H1 (cell line): ENCODE data around the gene LRP8. TPM values are rescaled to one million over a fixed set of nuclear protein-coding genes. Genes with fewer than 3 reads are reported as not detected.

Experiments
- BCL11A ChIP-seq, 2 experiments: IDR thresholded peaks; one replicate each; pipeline ENCODE4 v1.6.1; 2011; ENCODE audit warnings: low read depth in 2 of 2, low read length in 2 of 2, mild to moderate bottlenecking in 2 of 2
- CBX5 ChIP-seq: fragments of 300-800, 300-1000 bp; sonication (generic); IDR thresholded peaks from 2 replicates; pipeline ENCODE4 v1.7.1; 2016; ENCODE audit warnings: antibody characterized with exemption, low read length, low read depth
- CEBPB ChIP-seq: IDR thresholded peaks from 2 replicates; pipeline ENCODE4 v1.6.1; 2012; ENCODE audit warnings: low read depth, low read length
- EP300 ChIP-seq, 2 experiments: IDR thresholded peaks; 1 replicate in 1 of 2; 2 replicates in 1 of 2; pipeline ENCODE4 v1.6.1; 2011 to 2012; ENCODE audit warnings: low read depth in 2 of 2, low read length in 2 of 2, mild to moderate bottlenecking in 2 of 2, borderline replicate concordance in 1 of 2, inconsistent platforms in 1 of 2, moderate library complexity in 1 of 2
- GABPA ChIP-seq: IDR thresholded peaks from 2 replicates; pipeline ENCODE4 v1.6.1; 2011; ENCODE audit warnings: mild to moderate bottlenecking, low read length, moderate library complexity, borderline replicate concordance; ENCODE audit not compliant: insufficient read depth
- GTF2F1 ChIP-seq: IDR thresholded peaks from 2 replicates; pipeline ENCODE4 v1.6.1; 2012; ENCODE audit warnings: low read depth, low read length, improper control_type of control experiment, borderline replicate concordance
- HDAC2 ChIP-seq, 2 experiments: fragments of 300-600 bp in 1 of 2; sonication (generic) in 1 of 2; IDR thresholded peaks; 2 replicates each; pipeline ENCODE4 v1.6.1; 2011 to 2012; ENCODE audit warnings: low read depth in 2 of 2, low read length in 2 of 2, mild to moderate bottlenecking in 2 of 2, moderate library complexity in 2 of 2, borderline replicate concordance in 1 of 2, inconsistent platforms in 1 of 2
- JUND ChIP-seq: IDR thresholded peaks from 2 replicates; pipeline ENCODE4 v1.6.1; 2011; ENCODE audit warnings: mild to moderate bottlenecking, improper control_type of control experiment, low read length
- NANOG ChIP-seq: IDR thresholded peaks from 2 replicates; pipeline ENCODE4 v1.6.1; 2011; ENCODE audit warnings: low read length, low read depth, mild to moderate bottlenecking, inconsistent platforms; ENCODE audit not compliant: insufficient read depth, poor library complexity, severe bottlenecking
- RBBP5 ChIP-seq: IDR thresholded peaks from 2 replicates; pipeline ENCODE4 v1.7.1; 2012; ENCODE audit warnings: low read depth, mild to moderate bottlenecking, inconsistent platforms, low read length, moderate library complexity, borderline replicate concordance
- RXRA ChIP-seq: IDR thresholded peaks from 2 replicates; pipeline ENCODE4 v1.6.1; 2011; ENCODE audit warnings: low read depth, mild to moderate bottlenecking, low read length, moderate library complexity; ENCODE audit not compliant: insufficient read depth
- SP4 ChIP-seq: IDR thresholded peaks from 2 replicates; pipeline ENCODE4 v1.6.1; 2012; ENCODE audit warnings: low read length, inconsistent platforms
- TAF1 ChIP-seq: IDR thresholded peaks from 2 replicates; pipeline ENCODE4 v1.6.1; 2011; ENCODE audit warnings: mild to moderate bottlenecking, low read depth, low read length
- TCF12 ChIP-seq: IDR thresholded peaks from 2 replicates; pipeline ENCODE4 v1.6.1; 2011; ENCODE audit warnings: low read depth, mild to moderate bottlenecking, low read length
- polyA plus RNA-seq, 7 experiments: library from polyadenylated mRNA; depleted of rRNA in 3 of 7; stranded (reverse) in 5 of 7; unstranded in 2 of 7; fragments of >200 nt in 5 of 7; fragments of 200-250 nt in 2 of 7; gene quantifications; 1 replicate in 5 of 7; 2 replicates in 1 of 7; 4 replicates in 1 of 7; pipeline versions ENCODE4 v1.2.1 to v1.2.3, GENCODE V29; 2011 to 2013; ENCODE audit warnings: missing spikeins in 2 of 7, mixed read lengths in 2 of 7
- total RNA-seq: library from RNA; stranded (reverse); fragmentation: NEBNext Ultra II Directional; extraction: Animal tissue kit (Norgen Biotek cat#: 25700); gene quantifications from 2 replicates; pipeline ENCODE4 v1.2.1, GENCODE V29; 2021
- TF ChIP-seq, protein P1 (sequence below): IDR thresholded peaks from 2 replicates; pipeline ENCODE4 v1.6.1; 2012; ENCODE audit warnings: low read length, inconsistent platforms
- TF ChIP-seq, protein P2 (sequence below): IDR thresholded peaks from 2 replicates; pipeline ENCODE4 v1.6.1; 2011; ENCODE audit warnings: low read depth, mild to moderate bottlenecking, low read length; ENCODE audit not compliant: insufficient read depth

LRP8 gene
- total and polyA plus RNA-seq, 2 of the 8 experiments (the other 6 are each of a cell fraction or from before 2014, with no cell fraction given), result 63.2 to 66.4 TPM

DNA sequence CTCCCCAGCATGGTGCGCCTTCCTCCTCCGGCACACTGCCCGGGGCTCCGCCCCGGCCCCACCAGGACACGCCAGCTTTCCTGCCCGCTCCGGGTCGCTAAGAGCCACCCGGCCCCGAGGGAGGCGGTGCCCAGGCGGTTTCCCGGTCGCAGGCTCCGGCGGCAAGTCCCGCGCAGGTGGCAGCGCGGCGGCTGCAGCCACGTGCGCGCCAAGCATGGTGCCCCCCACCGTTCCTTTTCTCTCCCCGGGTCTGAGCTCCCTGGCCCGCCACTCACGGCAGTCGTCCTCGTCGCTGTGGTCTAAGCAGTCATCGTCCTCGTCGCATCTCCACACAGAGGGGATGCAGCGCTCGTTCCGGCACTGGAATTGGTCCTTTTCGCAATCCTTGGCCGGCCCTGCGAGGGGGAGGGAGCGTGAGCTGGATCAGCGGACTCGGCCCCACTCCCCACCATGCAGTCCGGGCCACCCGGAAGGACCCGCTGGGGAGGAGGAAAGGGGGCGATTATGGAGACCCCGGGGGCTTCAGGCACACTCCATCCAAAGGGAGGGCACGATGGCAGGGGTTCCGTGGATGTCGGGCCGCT lies 1.2 kb downstream of the LRP8 start (continued):
- TF ChIP-seq BCL11A (IDR thresholded peaks at IDR 0.05; ENCODE audit: low read depth in 2 of 2, low read length in 2 of 2) (no peak), TCF12 (no peak), RXRA (no peak), CBX5 (no peak), JUND (no peak), EP300 (IDR thresholded peaks at IDR 0.05; ENCODE audit: borderline replicate concordance in 1 of 2, low read depth in 2 of 2, low read length in 2 of 2) (no peak), CEBPB (peak; percentile 26; the same call in 1 of the 2 replicates), GABPA (no peak), NANOG (no peak), GTF2F1 (no peak), RBBP5 (peak; percentile 61; the same call in 1 of the 2 replicates), SP4 (peak; percentile 78), TAF1 (no peak), HDAC2 (IDR thresholded peaks at IDR 0.05; ENCODE audit: borderline replicate concordance in 1 of 2, low read depth in 2 of 2, low read length in 2 of 2) (peak in 1 of 2 experiments; percentile 64; a peak in 1 of 4 replicates)
- TF ChIP-seq, protein P1, sequence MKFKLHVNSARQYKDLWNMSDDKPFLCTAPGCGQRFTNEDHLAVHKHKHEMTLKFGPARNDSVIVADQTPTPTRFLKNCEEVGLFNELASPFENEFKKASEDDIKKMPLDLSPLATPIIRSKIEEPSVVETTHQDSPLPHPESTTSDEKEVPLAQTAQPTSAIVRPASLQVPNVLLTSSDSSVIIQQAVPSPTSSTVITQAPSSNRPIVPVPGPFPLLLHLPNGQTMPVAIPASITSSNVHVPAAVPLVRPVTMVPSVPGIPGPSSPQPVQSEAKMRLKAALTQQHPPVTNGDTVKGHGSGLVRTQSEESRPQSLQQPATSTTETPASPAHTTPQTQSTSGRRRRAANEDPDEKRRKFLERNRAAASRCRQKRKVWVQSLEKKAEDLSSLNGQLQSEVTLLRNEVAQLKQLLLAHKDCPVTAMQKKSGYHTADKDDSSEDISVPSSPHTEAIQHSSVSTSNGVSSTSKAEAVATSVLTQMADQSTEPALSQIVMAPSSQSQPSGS, result no peak
- TF ChIP-seq, protein P2, sequence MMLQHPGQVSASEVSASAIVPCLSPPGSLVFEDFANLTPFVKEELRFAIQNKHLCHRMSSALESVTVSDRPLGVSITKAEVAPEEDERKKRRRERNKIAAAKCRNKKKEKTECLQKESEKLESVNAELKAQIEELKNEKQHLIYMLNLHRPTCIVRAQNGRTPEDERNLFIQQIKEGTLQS, result no peak
